GM12873 (cell line): ENCODE measurements around the gene CNTNAP5.

Experiments used
- CTCF ChIP-seq: IDR thresholded peaks from 2 replicates; pipeline ENCODE4 v1.5.1; 2012; ENCODE audit warnings: low read depth, mild to moderate bottlenecking, moderate library complexity, low read length, control low read depth; ENCODE audit not compliant: insufficient read depth; ENCODE audit errors: missing control alignments

The CNTNAP5 gene

GRCh38 chr2:124810132-124810531 is 785.0 kb downstream of the CNTNAP5 start:
- peak; percentile 2 for TF ChIP-seq CTCF

DNA sequence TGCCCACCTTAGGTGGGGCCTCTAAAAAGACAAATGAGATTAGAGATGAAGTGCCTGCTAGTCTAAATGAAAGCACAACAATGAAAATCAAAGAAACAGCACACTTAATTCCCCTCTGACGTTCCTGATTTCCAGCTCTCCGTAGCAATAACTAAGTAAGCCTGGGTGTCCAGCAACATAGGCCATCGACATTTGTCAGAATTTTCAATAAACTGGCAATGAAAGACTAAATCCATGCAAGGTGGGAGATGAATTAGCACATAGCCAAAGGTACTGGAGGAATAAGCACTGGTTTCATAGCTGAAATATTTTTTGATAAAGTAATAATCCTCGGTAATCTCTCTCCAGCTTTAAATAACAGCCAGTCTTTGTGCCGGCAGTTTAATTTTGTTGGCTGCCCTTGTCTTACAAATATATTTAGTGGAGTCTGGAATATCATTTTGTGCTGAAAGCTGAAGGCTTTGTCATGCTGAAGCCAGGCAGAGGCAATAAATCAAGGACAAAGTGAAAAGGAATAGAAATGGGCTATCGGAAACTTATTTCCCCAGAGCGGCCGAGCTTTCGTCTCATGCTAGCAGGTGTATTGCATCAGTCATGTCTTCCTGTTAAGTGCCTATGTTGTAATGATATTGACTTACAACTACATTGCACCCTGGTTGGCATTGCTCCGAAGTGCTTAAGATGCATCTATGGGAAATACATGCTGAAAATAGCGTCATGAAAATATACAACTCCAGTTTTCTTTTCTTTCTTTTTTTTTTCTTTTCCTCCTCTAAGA is 790.1 kb downstream of the CNTNAP5 start:
- no peak for TF ChIP-seq CTCF

- no peak for TF ChIP-seq CTCF
Measured at GRCh38 chr2:124816007-124816406, 790.9 kb downstream of the CNTNAP5 start.

DNA sequence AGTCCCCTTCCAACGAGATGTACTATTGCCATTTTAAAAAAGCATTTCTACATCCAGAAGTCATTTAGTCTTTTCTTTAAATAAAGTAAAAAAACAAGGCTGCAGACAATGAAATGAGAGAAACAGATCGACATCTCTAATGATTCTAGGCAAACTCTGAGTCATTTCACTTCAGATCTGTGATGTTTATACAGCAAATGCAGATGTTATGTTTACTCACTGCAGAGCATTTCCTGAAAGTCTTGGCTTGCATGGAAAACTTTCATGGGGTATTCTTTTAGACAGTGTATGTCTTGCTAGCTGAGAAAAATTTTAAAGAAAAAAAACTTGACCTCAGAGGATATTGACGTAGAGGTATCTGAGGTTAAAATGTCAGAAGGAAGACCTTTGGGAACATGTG is 797.4 kb downstream of the CNTNAP5 start:
- TF ChIP-seq CTCF = no peak

GRCh38 chr2:124824441-124824840 is 799.4 kb downstream of the CNTNAP5 start:
- TF ChIP-seq CTCF = no peak

DNA sequence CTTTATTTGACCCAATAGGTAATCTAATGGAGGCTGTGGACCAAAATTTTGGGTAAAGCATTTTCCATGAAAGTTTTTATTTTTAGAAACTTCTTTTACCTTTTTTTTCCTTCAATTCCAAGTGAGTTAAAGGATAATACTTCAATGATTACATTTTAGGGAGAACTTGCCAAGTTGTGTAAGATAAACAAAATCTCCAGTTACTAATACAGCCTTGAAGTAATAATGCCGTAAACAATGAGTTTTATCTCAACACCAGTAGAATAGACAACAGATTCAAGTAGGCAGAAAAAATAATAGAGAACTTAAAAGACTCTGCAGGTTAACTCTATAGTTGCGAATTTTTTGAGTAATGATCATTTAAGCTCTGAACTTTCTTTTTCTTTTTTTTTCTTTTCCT is 807.4 kb downstream of the CNTNAP5 start:
- TF ChIP-seq CTCF = no peak

- TF ChIP-seq CTCF = no peak
Measured at GRCh38 chr2:124834331-124834730, 809.2 kb downstream of the CNTNAP5 start.

DNA sequence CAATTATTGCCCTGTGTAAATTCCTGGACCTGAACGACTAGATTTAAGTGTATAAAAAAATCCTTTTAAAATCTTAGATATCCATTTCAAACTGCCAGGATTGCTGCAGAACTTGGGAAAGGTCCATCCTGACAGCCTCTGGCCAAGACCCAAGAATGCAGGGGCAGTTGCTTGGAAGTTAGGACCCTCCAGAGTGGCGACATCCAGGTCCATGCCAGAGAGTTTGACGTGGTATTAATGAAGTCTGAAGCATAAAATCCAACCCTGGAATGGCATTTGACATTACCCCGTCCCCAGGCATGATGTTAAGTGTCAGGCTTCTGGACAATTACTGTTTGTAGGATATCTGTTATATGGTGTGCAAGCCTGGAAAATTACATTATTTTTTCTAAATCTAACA is 810.2 kb downstream of the CNTNAP5 start:
- TF ChIP-seq CTCF = no peak
